ENCODE measurements around the gene ULK4.
"Not testable (repeated sequence)": the region's sequence is repeated elsewhere in the genome, so short reads cannot be mapped to it uniquely, and the experiment has no call there.

Gene ULK4

GRCh38 chr3:41580274-41580959 lies 381.5 kb downstream of the ULK4 start:
- H3K36me3 ChIP-seq (ENCODE audit: insufficient read depth, low read length) = no peaks in the 10 kb centered on the region
- no peaks in the 10 kb centered on the region for H3K9me3 ChIP-seq (replicated peaks; ENCODE audit: low read length)
- no peak overlapping the region for H3K4me2 ChIP-seq (ENCODE audit: low read length)
- no peaks in the 10 kb centered on the region for H3K4me1 ChIP-seq (ENCODE audit: control insufficient read depth, insufficient read depth, low read length)
- no peak overlapping the region for H3K4me3 ChIP-seq (ENCODE audit: low read length)
- no peaks in the 10 kb centered on the region for H3K27me3 ChIP-seq (ENCODE audit: control insufficient read depth, insufficient read depth, low read length)
- H3K9ac ChIP-seq (ENCODE audit: low read depth, low read length) = no peak overlapping the region

DNA sequence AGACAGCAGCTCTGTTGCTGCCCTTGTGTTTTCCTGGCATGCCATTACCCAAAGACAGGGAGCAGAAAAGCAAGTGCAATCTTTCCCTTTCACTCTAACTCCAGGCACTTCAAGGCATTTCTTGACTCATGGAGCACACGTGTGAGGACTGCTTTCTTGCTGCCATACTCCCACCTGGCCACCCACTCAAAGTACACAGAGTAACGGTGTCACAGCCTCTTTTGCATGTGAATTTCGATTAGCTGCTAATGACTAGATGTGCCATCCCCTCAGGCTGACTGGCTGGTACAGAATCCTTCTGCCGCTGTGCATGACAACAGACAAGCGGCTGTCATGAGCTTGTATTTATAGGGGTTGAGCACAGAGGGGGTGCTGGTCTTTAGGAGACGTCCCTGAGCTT lies 382.0 kb downstream of the ULK4 start:
- Histone ChIP-seq H3K9me3 (replicated peaks; ENCODE audit: low read length) (no peaks in the 10 kb centered on the region), H3K4me1 (ENCODE audit: control insufficient read depth, insufficient read depth, low read length) (no peaks in the 10 kb centered on the region), H3K36me3 (ENCODE audit: insufficient read depth, low read length) (no peaks in the 10 kb centered on the region), H3K4me2 (ENCODE audit: low read length) (no peak overlapping the region), H3K27me3 (ENCODE audit: control insufficient read depth, insufficient read depth, low read length) (no peaks in the 10 kb centered on the region), H3K9ac (ENCODE audit: low read depth, low read length) (no peak overlapping the region), H3K4me3 (ENCODE audit: low read length) (no peak overlapping the region)

- Histone ChIP-seq H3K9me3 (replicated peaks; ENCODE audit: low read length) (no peaks in the 10 kb centered on the region), H3K36me3 (ENCODE audit: insufficient read depth, low read length) (no peaks in the 10 kb centered on the region), H3K27me3 (ENCODE audit: control insufficient read depth, insufficient read depth, low read length) (no peaks in the 10 kb centered on the region), H3K4me2 (ENCODE audit: low read length) (no peak overlapping the region), H3K9ac (ENCODE audit: low read depth, low read length) (no peak overlapping the region), H3K4me3 (ENCODE audit: low read length) (no peak overlapping the region), H3K4me1 (ENCODE audit: control insufficient read depth, insufficient read depth, low read length) (no peaks in the 10 kb centered on the region)
Measured at GRCh38 chr3:41578798-41579197, 383.1 kb downstream of the ULK4 start.

- Histone ChIP-seq H3K9me3 (replicated peaks; ENCODE audit: low read length) (no peaks in the 10 kb centered on the region), H3K4me1 (ENCODE audit: control insufficient read depth, insufficient read depth, low read length) (no peaks in the 10 kb centered on the region), H3K9ac (ENCODE audit: low read depth, low read length) (no peak overlapping the region), H3K4me2 (ENCODE audit: low read length) (no peak overlapping the region), H3K27me3 (ENCODE audit: control insufficient read depth, insufficient read depth, low read length) (no peaks in the 10 kb centered on the region), H3K4me3 (ENCODE audit: low read length) (no peak overlapping the region), H3K36me3 (ENCODE audit: insufficient read depth, low read length) (no peaks in the 10 kb centered on the region)
Measured at GRCh38 chr3:41575724-41576123, 386.2 kb downstream of the ULK4 start.

GRCh38 chr3:41574900-41575299 lies 387.0 kb downstream of the ULK4 start:
- Histone ChIP-seq H3K9ac (ENCODE audit: low read depth, low read length) (no peak overlapping the region), H3K4me3 (ENCODE audit: low read length) (no peak overlapping the region), H3K9me3 (replicated peaks; ENCODE audit: low read length) (no peaks in the 10 kb centered on the region), H3K4me1 (ENCODE audit: control insufficient read depth, insufficient read depth, low read length) (no peaks in the 10 kb centered on the region), H3K27me3 (ENCODE audit: control insufficient read depth, insufficient read depth, low read length) (no peaks in the 10 kb centered on the region), H3K4me2 (ENCODE audit: low read length) (no peak overlapping the region), H3K36me3 (ENCODE audit: insufficient read depth, low read length) (no peaks in the 10 kb centered on the region)

DNA sequence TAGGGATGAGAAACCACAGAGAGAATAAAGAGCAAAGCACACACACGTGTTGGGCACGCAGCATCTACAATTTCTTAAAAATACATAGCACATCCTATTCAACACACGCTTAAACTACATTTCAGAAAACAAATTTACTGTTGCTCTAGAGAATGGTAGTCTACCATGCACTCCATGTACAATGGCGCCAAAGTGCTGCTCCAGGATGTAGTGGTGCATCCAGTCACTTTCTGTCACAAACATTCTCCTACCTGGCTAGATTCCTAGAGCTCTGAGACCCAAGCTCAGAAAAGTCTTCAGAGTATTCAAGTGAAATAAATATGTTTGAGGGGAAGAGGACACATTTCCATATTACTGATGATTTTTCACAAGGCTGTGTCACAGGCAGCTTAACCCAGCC lies 388.3 kb downstream of the ULK4 start:
- no peaks in the 10 kb centered on the region for H3K9me3 ChIP-seq (replicated peaks; ENCODE audit: low read length)
- H3K4me1 ChIP-seq (ENCODE audit: control insufficient read depth, insufficient read depth, low read length) = no peaks in the 10 kb centered on the region
- no peak overlapping the region for H3K9ac ChIP-seq (ENCODE audit: low read depth, low read length)
- H3K27me3 ChIP-seq (ENCODE audit: control insufficient read depth, insufficient read depth, low read length) = no peaks in the 10 kb centered on the region
- no peak overlapping the region for H3K4me2 ChIP-seq (ENCODE audit: low read length)
- H3K36me3 ChIP-seq (ENCODE audit: insufficient read depth, low read length) = no peaks in the 10 kb centered on the region
- no peak overlapping the region for H3K4me3 ChIP-seq (ENCODE audit: low read length)

GRCh38 chr3:41572092-41572491 lies 389.8 kb downstream of the ULK4 start:
- H3K36me3 ChIP-seq (ENCODE audit: insufficient read depth, low read length) = no peaks in the 10 kb centered on the region
- H3K4me2 ChIP-seq (ENCODE audit: low read length) = no peak overlapping the region
- no peaks in the 10 kb centered on the region for H3K27me3 ChIP-seq (ENCODE audit: control insufficient read depth, insufficient read depth, low read length)
- no peak overlapping the region for H3K9ac ChIP-seq (ENCODE audit: low read depth, low read length)
- no peaks in the 10 kb centered on the region for H3K9me3 ChIP-seq (replicated peaks; ENCODE audit: low read length)
- no peak overlapping the region for H3K4me3 ChIP-seq (ENCODE audit: low read length)
- H3K4me1 ChIP-seq (ENCODE audit: control insufficient read depth, insufficient read depth, low read length) = no peaks in the 10 kb centered on the region

GRCh38 chr3:41569632-41570305 lies 392.1 kb downstream of the ULK4 start:
- no peaks in the 10 kb centered on the region for H3K9me3 ChIP-seq (replicated peaks; ENCODE audit: low read length)
- H3K36me3 ChIP-seq (ENCODE audit: insufficient read depth, low read length) = no peaks in the 10 kb centered on the region
- no peak overlapping the region for H3K4me3 ChIP-seq (ENCODE audit: low read length)
- no peaks in the 10 kb centered on the region for H3K4me1 ChIP-seq (ENCODE audit: control insufficient read depth, insufficient read depth, low read length)
- no peak overlapping the region for H3K4me2 ChIP-seq (ENCODE audit: low read length)
- no peak overlapping the region for H3K9ac ChIP-seq (ENCODE audit: low read depth, low read length)
- no peaks in the 10 kb centered on the region for H3K27me3 ChIP-seq (ENCODE audit: control insufficient read depth, insufficient read depth, low read length)

DNA sequence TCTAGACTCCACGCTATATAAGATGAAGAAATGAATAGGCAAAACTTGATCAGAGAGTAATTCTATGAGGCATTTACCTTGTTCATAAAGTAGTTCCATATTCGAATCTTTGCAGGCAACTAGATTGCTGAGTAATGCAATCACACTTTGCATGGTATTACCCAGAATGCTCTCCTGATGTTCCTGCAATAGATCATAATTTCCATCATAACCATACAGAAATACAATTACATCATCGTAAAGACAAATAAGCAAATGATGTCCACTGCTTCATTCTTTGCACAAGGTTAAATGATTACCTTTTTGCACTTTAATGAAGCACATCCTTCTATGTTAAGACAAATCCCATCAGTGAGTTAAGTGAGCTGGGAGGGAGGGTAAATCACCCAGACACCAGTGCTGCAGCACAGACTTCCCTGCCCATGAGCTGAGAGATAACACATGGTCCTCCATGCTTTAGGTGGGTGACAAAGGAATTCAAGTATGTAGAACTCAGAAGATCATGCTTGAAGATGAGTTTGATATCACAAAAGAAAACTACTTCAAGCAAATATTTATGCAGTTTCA lies 395.9 kb downstream of the ULK4 start:
- Histone ChIP-seq H3K9me3 (replicated peaks; ENCODE audit: low read length) (no peaks in the 10 kb centered on the region), H3K36me3 (ENCODE audit: insufficient read depth, low read length) (no peaks in the 10 kb centered on the region), H3K9ac (ENCODE audit: low read depth, low read length) (no peak overlapping the region), H3K27me3 (ENCODE audit: control insufficient read depth, insufficient read depth, low read length) (no peaks in the 10 kb centered on the region), H3K4me1 (ENCODE audit: control insufficient read depth, insufficient read depth, low read length) (no peaks in the 10 kb centered on the region), H3K4me3 (ENCODE audit: low read length) (no peak overlapping the region), H3K4me2 (ENCODE audit: low read length) (no peak overlapping the region)

DNA sequence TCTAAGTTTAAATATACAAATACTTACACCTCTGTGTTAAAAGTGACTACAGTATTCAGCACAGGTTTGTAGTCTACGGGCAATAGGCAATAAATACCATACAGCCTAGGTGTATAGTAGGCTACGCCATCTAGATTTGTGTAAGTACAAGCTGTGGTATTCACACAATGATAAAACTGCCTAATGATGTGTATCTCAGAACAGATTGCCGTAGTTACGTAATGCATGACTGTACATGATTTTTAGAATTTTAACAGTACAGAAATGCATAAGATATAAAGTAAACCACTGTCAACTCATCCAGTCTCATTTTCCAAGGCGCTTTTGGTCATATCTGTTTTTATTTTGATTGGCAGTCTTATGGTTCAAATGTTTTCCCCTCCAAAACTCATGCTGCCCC lies 396.9 kb downstream of the ULK4 start:
- no peaks in the 10 kb centered on the region for H3K9me3 ChIP-seq (replicated peaks; ENCODE audit: low read length)
- no peak overlapping the region for H3K4me3 ChIP-seq (ENCODE audit: low read length)
- no peak overlapping the region for H3K4me2 ChIP-seq (ENCODE audit: low read length)
- no peaks in the 10 kb centered on the region for H3K36me3 ChIP-seq (ENCODE audit: insufficient read depth, low read length)
- no peak overlapping the region for H3K9ac ChIP-seq (ENCODE audit: low read depth, low read length)
- no peaks in the 10 kb centered on the region for H3K4me1 ChIP-seq (ENCODE audit: control insufficient read depth, insufficient read depth, low read length)
- no peaks in the 10 kb centered on the region for H3K27me3 ChIP-seq (ENCODE audit: control insufficient read depth, insufficient read depth, low read length)

DNA sequence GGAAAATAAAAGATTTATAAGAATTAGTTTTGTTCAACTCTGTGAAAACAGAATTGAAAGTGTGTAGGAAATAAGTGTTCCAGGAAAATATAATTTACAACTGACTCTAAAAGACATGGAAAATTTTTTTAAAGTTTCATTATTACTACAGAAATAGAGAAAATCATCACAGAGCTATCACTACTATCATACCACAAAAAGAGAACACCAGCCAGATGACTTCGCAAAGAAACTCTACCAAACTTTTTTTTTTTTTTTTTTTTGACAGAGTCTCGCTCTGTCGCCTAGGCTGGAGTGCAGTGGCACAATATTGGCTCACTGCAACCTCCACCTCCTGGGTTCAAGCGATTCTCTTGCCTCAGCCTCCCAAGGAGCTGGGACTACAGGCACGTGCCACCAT lies 405.7 kb downstream of the ULK4 start:
- H3K27me3 ChIP-seq (ENCODE audit: control insufficient read depth, insufficient read depth, low read length); H3K4me3 ChIP-seq (ENCODE audit: low read length); H3K9ac ChIP-seq (ENCODE audit: low read depth, low read length); H3K4me1 ChIP-seq (ENCODE audit: control insufficient read depth, insufficient read depth, low read length); H3K4me2 ChIP-seq (ENCODE audit: low read length); H3K36me3 ChIP-seq (ENCODE audit: insufficient read depth, low read length); H3K9me3 ChIP-seq (replicated peaks; ENCODE audit: low read length): not testable (repeated sequence)

DNA sequence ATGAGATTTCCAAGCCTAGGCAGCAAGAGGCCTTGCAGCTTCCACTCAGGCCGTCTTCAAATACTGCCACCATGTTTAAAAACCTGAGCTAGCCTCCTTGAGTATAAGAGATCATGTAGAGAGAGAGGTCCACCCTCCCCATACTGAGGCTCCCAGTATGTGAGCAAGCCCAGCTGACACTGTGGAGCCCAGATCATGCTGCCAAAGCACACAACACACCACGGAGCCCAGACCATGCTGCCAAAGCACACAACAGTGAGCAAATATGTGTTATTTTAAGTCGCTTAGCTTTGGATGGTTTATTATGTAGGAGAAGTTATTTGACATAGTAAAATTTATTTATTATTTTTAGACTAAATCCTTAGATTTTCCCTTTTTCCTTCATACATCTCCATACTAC lies 428.9 kb downstream of the ULK4 start:
- H3K36me3 ChIP-seq (ENCODE audit: insufficient read depth, low read length) = no peaks in the 10 kb centered on the region
- no peaks in the 10 kb centered on the region for H3K4me1 ChIP-seq (ENCODE audit: control insufficient read depth, insufficient read depth, low read length)
- no peak overlapping the region for H3K4me3 ChIP-seq (ENCODE audit: low read length)
- no peak overlapping the region for H3K9ac ChIP-seq (ENCODE audit: low read depth, low read length)
- H3K9me3 ChIP-seq (replicated peaks; ENCODE audit: low read length) = no peaks in the 10 kb centered on the region
- no peak overlapping the region for H3K4me2 ChIP-seq (ENCODE audit: low read length)
- H3K27me3 ChIP-seq (ENCODE audit: control insufficient read depth, insufficient read depth, low read length) = no peaks in the 10 kb centered on the region
